Spinal cord (tissue), 10 donors: Measurements from ENCODE around the gene SASH1. TPM values are rescaled to one million over a fixed set of nuclear protein-coding genes. Genes with fewer than 3 reads are reported as not detected.

ENCODE experiments used
- DNase-seq, 6 donors: peaks; one replicate each; pipeline versions ENCODE4 v3.0.0 to v3.0.0-alpha.2; 2013 to 2015; ENCODE audit warnings: low spot score in 6 of 6, low read depth in 4 of 6
- H3K27ac ChIP-seq: one replicate; pipeline ENCODE4 v1.5.1; 2013; ENCODE audit warnings: low read depth, low read length, control low read depth
- H3K27me3 ChIP-seq: one replicate; pipeline ENCODE4 v1.6.1; 2013; ENCODE audit warnings: low read length; ENCODE audit not compliant: control insufficient read depth, insufficient read depth
- H3K36me3 ChIP-seq: one replicate; pipeline ENCODE4 v1.6.1; 2013; ENCODE audit warnings: low read length; ENCODE audit not compliant: control insufficient read depth, insufficient read depth
- H3K4me1 ChIP-seq: one replicate; pipeline ENCODE4 v1.6.1; 2013; ENCODE audit warnings: low read length; ENCODE audit not compliant: control insufficient read depth, insufficient read depth
- H3K4me3 ChIP-seq: one replicate; pipeline ENCODE4 v1.5.1; 2013; ENCODE audit warnings: low read depth, low read length, control low read depth
- H3K9me3 ChIP-seq: one replicate; pipeline ENCODE4 v1.6.1; 2013; ENCODE audit warnings: low read length; ENCODE audit not compliant: control insufficient read depth, insufficient read depth
- WGBS: methylation state at CpG from one replicate; pipeline ENCODE4 v1.1.5; 2013; ENCODE audit warnings: missing lambda C conversion rate; ENCODE audit not compliant: insufficient coverage; 5-methylcytosine and 5-hydroxymethylcytosine counted together
- long read RNA-seq, 4 donors: transcript quantifications; one replicate each; lab custom pipeline, GENCODE V29; 2026
- polyA plus RNA-seq, 2 donors: library from polyadenylated mRNA; unstranded; fragments of 120-200 nt; gene quantifications; one replicate each; pipeline ENCODE4 v1.2.1, GENCODE V29; 2013; ENCODE audit not compliant: insufficient read length in 2 of 2
- total RNA-seq, 2 donors: library from RNA; depleted of rRNA in 1 of 2; stranded (reverse); fragments of 120-200 nt in 1 of 2; fragments of >200 nt in 1 of 2; gene quantifications; one replicate each; pipeline versions ENCODE4 v1.2.3 to v1.2.4, GENCODE V29; 2013 to 2014
- donor health status: healthy.

Gene SASH1
- total RNA-seq (10 to 100 TPM; 58.5 to 77.3 TPM), polyA plus RNA-seq (10 to 100 TPM; 51.0 to 60.3 TPM)
- long read RNA-seq, donor 1, full-length matches to known transcripts: 1 of 29 reads
- long read RNA-seq, donor 1, partial matches to known transcripts: 28 of 29 reads
- long read RNA-seq, donor 1, other reads (novel, unspliced or antisense): 0 of 29 reads
- long read RNA-seq, donor 2, full-length matches to known transcripts: 2 of 2 reads
- long read RNA-seq, donor 2, partial matches to known transcripts: 0 of 2 reads
- long read RNA-seq, donor 2, other reads (novel, unspliced or antisense): 0 of 2 reads
- long read RNA-seq, donor 3, full-length matches to known transcripts: 1 of 6 reads
- long read RNA-seq, donor 3, partial matches to known transcripts: 5 of 6 reads
- long read RNA-seq, donor 3, other reads (novel, unspliced or antisense): 0 of 6 reads
- long read RNA-seq, donor 4: 0 reads

DNA sequence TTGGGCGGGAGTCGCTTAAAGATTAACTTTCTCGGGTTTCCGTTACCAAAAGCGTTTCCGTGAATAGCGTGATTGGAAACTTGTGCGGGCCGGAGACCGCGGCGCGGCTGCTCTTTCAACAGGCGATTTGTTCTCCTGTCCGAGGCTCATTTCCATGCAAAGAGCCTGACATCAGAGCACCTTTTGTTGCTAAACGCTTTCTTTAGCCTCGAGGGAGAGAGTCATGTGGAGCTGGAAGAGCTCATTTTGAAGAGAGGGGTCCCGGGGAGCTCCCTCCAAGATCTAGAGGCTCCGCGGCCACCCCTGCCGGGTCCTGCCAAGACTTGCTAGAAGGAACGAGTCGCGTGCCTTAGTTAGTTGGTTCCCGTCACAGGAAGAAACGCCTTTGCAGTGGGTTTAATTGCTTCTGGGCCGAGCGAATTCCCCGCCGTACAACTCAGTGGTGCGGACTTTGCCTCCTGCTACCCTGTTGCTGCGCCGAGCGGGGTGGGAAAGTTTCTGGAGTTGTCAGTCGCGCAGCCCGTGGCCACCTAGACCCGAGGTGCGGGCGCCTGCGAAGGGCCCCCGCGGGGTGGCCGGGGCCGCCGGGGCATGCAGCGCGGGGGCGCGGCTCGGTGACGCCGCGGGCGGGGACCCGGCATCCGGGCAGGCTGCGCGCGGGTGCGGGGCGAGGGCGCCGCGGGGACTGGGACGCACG, at the start of gene SASH1:
SASH1 (plus strand) TSS at position 489 of the 697 bp plus-strand sequence. CDS start 230 bp downstream, outside the sequence.
- H3K27ac ChIP-seq: peak within 1 kb of the TSS; percentile 97
- under 1% methylated on average over 67 of the region's 67 CpGs for WGBS
- DNase-seq: peak; percentile 52 to 91 (median 79)
- no peaks in the 10 kb centered on the region for H3K9me3 ChIP-seq
- H3K4me3 ChIP-seq: peak within 1 kb of the TSS; percentile 77
- peaks cover 5% of the 10 kb centered on the region for H3K27me3 ChIP-seq
- H3K36me3 ChIP-seq: no peaks in the 10 kb centered on the region
- peaks cover 16% of the 10 kb centered on the region for H3K4me1 ChIP-seq

DNA sequence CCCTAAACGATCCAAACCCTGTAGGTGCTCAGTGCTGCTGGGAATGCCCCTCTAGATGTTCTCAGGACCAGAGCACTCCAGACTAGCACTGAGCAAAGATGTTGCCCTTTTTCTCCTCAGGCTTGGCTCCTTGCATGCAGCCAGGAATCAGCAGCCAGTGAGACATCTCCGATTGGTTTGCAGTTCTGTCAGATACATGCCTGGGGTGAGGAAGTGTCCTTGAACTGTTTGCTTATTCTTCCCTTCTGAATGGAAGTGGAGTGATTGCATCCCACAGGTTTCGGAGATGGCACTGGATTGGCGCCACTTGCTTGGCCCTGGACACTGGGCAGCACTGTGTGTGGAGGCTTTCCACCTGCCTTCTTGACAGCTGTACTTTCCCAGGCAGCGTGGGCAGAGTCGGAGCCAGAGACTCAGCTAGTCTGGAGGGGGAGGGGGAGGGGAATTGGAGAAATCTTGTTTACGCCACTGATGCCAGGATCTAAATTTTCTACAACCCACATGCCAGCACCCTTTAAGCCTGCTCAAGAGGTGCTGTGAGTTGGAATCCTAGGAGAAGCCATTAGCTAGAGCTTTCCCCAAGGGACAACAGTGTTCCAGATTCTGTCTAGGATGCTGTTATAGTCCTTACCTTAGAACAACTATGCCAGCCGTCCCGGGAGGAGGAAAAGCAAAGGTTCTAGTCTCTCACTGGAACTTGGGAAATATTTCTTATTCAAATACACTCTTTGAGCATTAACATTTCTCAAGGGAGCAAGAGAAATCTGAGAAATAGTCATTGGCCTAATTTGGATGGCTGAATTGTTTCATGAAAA, 49.2 kb upstream of the SASH1 start:
- DNase-seq: peak in 2 of 6 donors; percentile 46 to 58
- no peak overlapping the region for H3K27ac ChIP-seq

DNA sequence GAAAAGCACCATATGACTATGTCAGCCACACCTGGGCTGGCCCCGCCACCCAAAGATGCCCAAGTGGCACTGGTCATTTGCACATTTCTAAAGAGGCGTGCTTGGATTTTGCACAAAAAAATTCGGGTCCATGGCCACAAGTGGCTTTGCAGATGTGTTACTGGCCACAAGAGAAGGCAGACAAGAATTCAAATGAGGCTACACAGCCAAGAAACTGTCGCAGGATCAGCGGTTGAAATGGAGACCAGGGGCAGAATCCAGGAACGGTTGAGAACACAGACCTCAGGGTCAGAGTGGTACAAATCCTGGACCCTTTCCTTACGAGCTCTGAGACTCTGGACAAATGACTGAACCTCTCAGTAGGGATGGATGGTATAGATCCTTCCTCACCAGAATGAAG, 48.6 kb upstream of the SASH1 start:
- no peak overlapping the region for H3K27ac ChIP-seq
- no peak overlapping the region for H3K4me3 ChIP-seq
- H3K27me3 ChIP-seq: no peaks in the 10 kb centered on the region
- DNase-seq: no peak
- peaks cover 24% of the 10 kb centered on the region for H3K4me1 ChIP-seq
- H3K9me3 ChIP-seq: no peaks in the 10 kb centered on the region
- no peaks in the 10 kb centered on the region for H3K36me3 ChIP-seq
- WGBS: 56% methylated on average over 6 of the region's 7 CpGs

More for the DNA sequence above, 49.2 kb upstream of the SASH1 start:
- Histone ChIP-seq H3K27me3 (no peaks in the 10 kb centered on the region), H3K4me1 (peaks cover 26% of the 10 kb centered on the region), H3K9me3 (no peaks in the 10 kb centered on the region), H3K36me3 (no peaks in the 10 kb centered on the region), H3K4me3 (no peak overlapping the region)
- WGBS: 76% methylated on average over 4 of the region's 9 CpGs

DNA sequence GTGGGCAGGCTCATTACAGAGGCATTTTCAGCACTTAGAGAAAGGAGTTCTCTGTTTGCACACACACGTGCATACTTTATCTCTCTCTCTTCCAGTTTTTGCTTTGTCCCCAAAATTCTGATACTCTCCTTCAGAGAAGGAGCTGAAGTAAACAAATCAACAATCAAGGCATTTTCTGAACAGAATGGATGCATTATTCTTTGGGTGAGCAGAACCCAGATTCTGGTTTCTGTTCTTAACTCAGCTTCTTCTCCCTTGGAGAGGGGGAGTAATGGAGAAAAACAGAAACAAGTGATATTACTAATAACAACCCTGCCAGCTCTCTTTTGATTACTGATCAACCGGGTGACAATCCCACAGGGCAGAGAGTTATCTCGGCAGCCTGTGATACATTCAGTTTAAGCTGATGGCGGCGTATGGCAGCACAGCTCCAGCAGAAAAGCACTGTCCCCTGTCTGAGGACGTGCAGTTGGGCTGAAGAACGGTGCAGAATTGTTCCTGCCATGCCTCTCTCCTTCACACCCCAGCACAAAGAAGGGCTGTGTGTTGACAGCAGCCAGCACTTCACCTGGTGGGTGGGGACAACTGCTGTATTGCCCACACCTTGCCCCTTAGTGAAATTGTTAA, 47.3 kb upstream of the SASH1 start:
- H3K9me3 ChIP-seq: no peaks in the 10 kb centered on the region
- no peak overlapping the region for H3K4me3 ChIP-seq
- H3K4me1 ChIP-seq: peaks cover 22% of the 10 kb centered on the region
- no peaks in the 10 kb centered on the region for H3K27me3 ChIP-seq
- H3K27ac ChIP-seq: peak overlapping the region; percentile 8
- peak in 1 of 6 donors; percentile 35 for DNase-seq
- WGBS: 13% methylated on average over 2 of the region's 7 CpGs
- no peaks in the 10 kb centered on the region for H3K36me3 ChIP-seq

- DNase-seq: peak in 1 of 6 donors; percentile 61
- Histone ChIP-seq H3K27ac (peak overlapping the region; percentile 47), H3K36me3 (no peaks in the 10 kb centered on the region), H3K27me3 (no peaks in the 10 kb centered on the region), H3K4me3 (no peak overlapping the region), H3K4me1 (peaks cover 22% of the 10 kb centered on the region), H3K9me3 (no peaks in the 10 kb centered on the region)
- WGBS: 44% methylated on average over 1 of the region's 1 CpG
These were observed 45.9 kb upstream of the SASH1 start for GRCh38 chr6:148296771-148297170.

DNA sequence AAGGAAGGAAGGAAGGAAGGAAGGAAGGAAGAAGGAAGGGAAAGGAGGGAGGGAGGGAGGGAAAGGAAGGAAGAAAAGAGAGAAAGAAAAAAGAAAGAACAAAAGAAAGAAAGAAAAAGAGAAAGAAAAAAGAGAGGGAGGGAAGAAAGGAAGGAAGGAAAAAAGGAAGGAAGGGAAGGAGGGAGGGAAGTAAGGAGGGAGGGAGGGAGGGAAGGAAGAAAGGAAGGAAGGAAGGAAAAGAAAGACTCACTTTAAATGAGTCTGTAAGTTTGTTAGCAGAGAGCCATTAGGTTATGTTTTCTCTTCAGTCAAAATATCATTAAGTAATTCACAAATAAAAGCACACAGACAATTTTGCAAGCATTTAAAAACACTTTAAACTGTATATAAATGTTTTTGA, 44.0 kb upstream of the SASH1 start:
- Histone ChIP-seq H3K27me3 (no peaks in the 10 kb centered on the region), H3K9me3 (no peaks in the 10 kb centered on the region), H3K36me3 (no peaks in the 10 kb centered on the region), H3K27ac (no peak overlapping the region), H3K4me1 (peaks cover 11% of the 10 kb centered on the region), H3K4me3 (no peak overlapping the region)
- DNase-seq: no peak

- H3K36me3 ChIP-seq: no peaks in the 10 kb centered on the region
- H3K4me3 ChIP-seq: no peak overlapping the region
- no peak overlapping the region for H3K27ac ChIP-seq
- no peak for DNase-seq
- H3K27me3 ChIP-seq: no peaks in the 10 kb centered on the region
- WGBS: 100% methylated on average over 1 of the region's 5 CpGs
- no peaks in the 10 kb centered on the region for H3K9me3 ChIP-seq
- no peaks in the 10 kb centered on the region for H3K4me1 ChIP-seq
These were observed 39.0 kb upstream of the SASH1 start for GRCh38 chr6:148303616-148304015.

DNA sequence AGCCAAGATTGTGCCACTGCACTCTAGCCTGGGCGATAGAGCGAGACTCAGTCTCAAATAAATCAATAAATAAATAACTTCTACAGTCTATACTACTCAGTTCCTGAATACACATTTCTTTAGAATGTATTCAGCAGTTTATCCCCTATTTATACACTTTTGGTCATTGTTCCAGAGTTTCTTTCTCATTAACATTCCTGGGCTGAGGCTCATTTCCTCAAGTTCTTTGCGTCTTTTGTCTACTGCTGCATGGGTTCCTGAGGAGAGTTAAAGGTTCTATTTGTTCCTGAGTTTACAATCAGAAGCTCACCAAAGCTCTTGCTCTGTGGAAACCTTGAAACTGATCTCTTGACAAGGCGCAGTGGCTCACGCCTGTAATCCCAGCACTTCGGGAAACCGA, 37.7 kb upstream of the SASH1 start:
- DNase-seq: no peak
- Histone ChIP-seq H3K4me1 (no peaks in the 10 kb centered on the region), H3K4me3 (no peak overlapping the region), H3K27ac (no peak overlapping the region), H3K36me3 (no peaks in the 10 kb centered on the region), H3K9me3 (no peaks in the 10 kb centered on the region), H3K27me3 (no peaks in the 10 kb centered on the region)
- 100% methylated on average over 1 of the region's 7 CpGs for WGBS

- WGBS: 68% methylated on average over 2 of the region's 2 CpGs
- Histone ChIP-seq H3K36me3 (no peaks in the 10 kb centered on the region), H3K27ac (no peak overlapping the region)
These were observed 36.4 kb upstream of the SASH1 start for GRCh38 chr6:148306286-148306685.

More at GRCh38 chr6:148306286-148306685, 36.4 kb upstream of the SASH1 start:
- H3K27me3 ChIP-seq: no peaks in the 10 kb centered on the region
- no peaks in the 10 kb centered on the region for H3K4me1 ChIP-seq
- H3K4me3 ChIP-seq: no peak overlapping the region
- no peaks in the 10 kb centered on the region for H3K9me3 ChIP-seq
- peak in 1 of 6 donors; percentile 22 for DNase-seq
